WERI-Rb-1 (cell line): ENCODE results near the gene GFPT1.
"Not testable (repeated sequence)": the region's sequence is repeated elsewhere in the genome, so short reads cannot be mapped to it uniquely, and the experiment has no call there.

Experiments
- DNase-seq: peaks from one replicate; pipeline ENCODE4 v3.0.0-alpha.2; 2020
- H3K27ac ChIP-seq: fragments of 250-450 bp; sonication (Bioruptor Pico); 2 replicates; pipeline ENCODE4 v1.5.1; 2020; ENCODE audit warnings: mild to moderate bottlenecking, moderate library complexity
- H3K27me3 ChIP-seq: fragments of 250-450 bp; sonication (Bioruptor Pico); 2 replicates; pipeline ENCODE4 v1.5.1; 2021; ENCODE audit warnings: mild to moderate bottlenecking, low read depth, moderate library complexity; ENCODE audit not compliant: insufficient read depth, severe bottlenecking
- H3K36me3 ChIP-seq: fragments of 250-450 bp; sonication (Bioruptor Pico); 2 replicates; pipeline ENCODE4 v1.5.1; 2020; ENCODE audit warnings: mild to moderate bottlenecking, moderate library complexity
- H3K4me3 ChIP-seq: 2 replicates; pipeline ENCODE4 v1.5.1; 2011; ENCODE audit warnings: low read depth, mild to moderate bottlenecking, control low read depth, low read length
- H3K9me3 ChIP-seq: fragments of 250-450 bp; sonication (Bioruptor Pico); 2 replicates; pipeline ENCODE4 v1.5.1; 2021; ENCODE audit warnings: mild to moderate bottlenecking, moderate library complexity; ENCODE audit not compliant: severe bottlenecking
- CTCF ChIP-seq: IDR thresholded peaks from 2 replicates; pipeline ENCODE4 v1.5.1; 2011; ENCODE audit warnings: low read depth, mild to moderate bottlenecking, control low read depth, inconsistent platforms, low read length

The GFPT1 gene

DNA sequence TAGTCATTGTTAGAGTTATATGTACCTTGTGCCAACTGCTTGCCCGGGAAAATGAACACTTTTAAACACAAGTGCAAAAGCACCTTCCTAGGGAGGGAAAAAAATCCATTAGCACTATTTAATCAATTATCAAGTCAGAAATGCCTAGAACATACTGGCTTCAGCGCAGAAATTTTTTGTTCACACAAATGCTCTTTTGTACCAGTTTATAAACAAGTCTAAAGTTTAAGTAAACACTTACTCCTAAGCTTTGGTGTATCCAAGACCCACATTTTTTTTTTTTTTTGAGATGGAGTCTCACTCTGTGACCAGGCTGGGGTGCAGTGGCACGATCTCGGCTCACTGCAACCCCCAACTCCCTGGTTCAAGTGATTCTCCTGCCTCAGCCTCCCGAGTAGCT lies 30.6 kb downstream of the GFPT1 start:
- TF ChIP-seq CTCF, result no peak
- Histone ChIP-seq H3K27me3 (no peaks in the 10 kb centered on the region), H3K4me3 (no peak overlapping the region), H3K9me3 (no peaks in the 10 kb centered on the region), H3K36me3 (peaks cover 84% of the 10 kb centered on the region), H3K27ac (no peak overlapping the region)
- DNase-seq, result no peak

DNA sequence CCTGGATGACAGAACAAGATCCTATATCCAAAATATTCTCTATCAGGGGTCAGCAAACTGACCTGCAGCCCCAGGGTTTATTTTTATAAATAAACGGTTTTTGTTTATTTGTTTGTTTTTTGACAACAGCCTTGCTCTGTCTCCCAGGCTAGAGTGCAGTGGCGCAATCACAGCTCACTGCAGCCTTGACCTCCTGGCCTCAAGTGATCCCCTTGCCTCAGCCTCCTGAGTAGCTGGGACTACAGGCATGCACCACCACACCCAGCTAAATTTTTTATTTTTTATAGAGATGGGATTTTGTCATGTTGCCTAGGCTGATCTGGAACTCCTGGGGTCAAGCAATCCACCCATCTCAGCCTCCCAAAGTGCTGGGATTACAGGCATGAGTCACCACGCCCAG lies 32.1 kb downstream of the GFPT1 start:
- DNase-seq, H3K4me3 ChIP-seq, H3K27ac ChIP-seq, H3K9me3 ChIP-seq, H3K27me3 ChIP-seq: not testable (repeated sequence)
- H3K36me3 ChIP-seq, result peaks cover 79% of the 10 kb centered on the region

GRCh38 chr2:69353360-69353759 lies 33.7 kb downstream of the GFPT1 start:
- H3K27ac ChIP-seq, result no peak overlapping the region
- no peaks in the 10 kb centered on the region for H3K9me3 ChIP-seq
- peaks cover 78% of the 10 kb centered on the region for H3K36me3 ChIP-seq
- H3K27me3 ChIP-seq, result no peaks in the 10 kb centered on the region
- no peak for DNase-seq
- H3K4me3 ChIP-seq, result no peak overlapping the region
- TF ChIP-seq CTCF, result no peak

- Histone ChIP-seq H3K36me3 (peaks cover 83% of the 10 kb centered on the region), H3K9me3 (no peaks in the 10 kb centered on the region), H3K27ac (no peak overlapping the region), H3K4me3 (no peak overlapping the region), H3K27me3 (no peaks in the 10 kb centered on the region)
- no peak for TF ChIP-seq CTCF
- DNase-seq, result peak; percentile 42
Measured at GRCh38 chr2:69348781-69349180, 38.2 kb downstream of the GFPT1 start.

DNA sequence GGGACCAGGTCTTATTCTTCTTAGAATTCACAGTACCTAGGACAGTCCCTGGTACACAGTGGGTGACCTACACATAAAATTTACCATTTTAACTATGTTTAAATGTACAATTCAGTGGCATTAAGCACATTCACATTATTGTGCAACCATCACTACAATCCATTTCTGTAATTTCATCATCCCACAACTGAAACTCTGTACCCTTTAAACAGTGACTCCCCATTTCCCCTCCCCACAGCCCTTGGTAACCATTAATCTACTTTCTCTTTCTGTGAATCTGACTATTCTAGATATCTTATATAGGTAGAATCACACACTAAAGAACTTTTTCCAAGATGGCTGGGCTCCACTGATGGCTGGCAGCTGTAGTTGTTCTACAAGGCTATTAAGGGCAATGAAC lies 41.6 kb downstream of the GFPT1 start:
- Histone ChIP-seq H3K9me3 (no peaks in the 10 kb centered on the region), H3K27me3 (no peaks in the 10 kb centered on the region), H3K36me3 (peaks cover 94% of the 10 kb centered on the region), H3K4me3 (no peak overlapping the region), H3K27ac (no peak overlapping the region)
- DNase-seq, result no peak
- no peak for TF ChIP-seq CTCF

- H3K36me3 ChIP-seq, result peaks cover 90% of the 10 kb centered on the region
- H3K9me3 ChIP-seq, result no peaks in the 10 kb centered on the region
- no peak for TF ChIP-seq CTCF
- no peak for DNase-seq
- no peak overlapping the region for H3K27ac ChIP-seq
- H3K27me3 ChIP-seq, result no peaks in the 10 kb centered on the region
- H3K4me3 ChIP-seq, result no peak overlapping the region
Measured at GRCh38 chr2:69344305-69344704, 42.7 kb downstream of the GFPT1 start.
